ENCODE results near the gene PRSS21. TPM values are rescaled to one million over a fixed set of nuclear protein-coding genes. Genes with fewer than 3 reads are reported as not detected.

Gene PRSS21
- total RNA-seq, 1 experiment from 2014 or later: 1.5 TPM

DNA sequence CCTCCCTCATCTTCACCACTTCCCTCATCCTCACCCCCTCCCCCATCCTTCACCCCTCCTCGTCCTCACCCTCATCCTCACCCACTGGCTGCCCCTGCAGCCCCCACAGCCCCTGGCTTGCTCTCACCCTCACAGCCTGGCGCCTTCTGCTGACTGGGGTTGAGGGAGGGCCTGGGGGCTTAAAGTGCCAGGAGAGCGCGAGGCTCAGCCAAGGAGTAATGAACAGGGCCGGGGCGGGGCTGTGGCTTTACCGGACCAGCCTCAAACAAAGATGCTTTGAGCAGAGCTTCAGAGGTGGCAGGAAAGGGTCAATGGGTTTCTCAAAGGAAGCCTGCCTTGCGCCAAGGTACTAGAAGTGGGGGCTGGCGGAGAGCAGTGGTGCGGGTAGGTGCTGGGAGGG lies 29.6 kb upstream of the PRSS21 start, which contains the start of gene PRSS33 (continued):
- TF ChIP-seq ZNF317 (CRISPR knock-in tag; IDR thresholded peaks at IDR 0.05; ENCODE audit: borderline replicate concordance, low read depth): no peak
- TF ChIP-seq, protein P1, sequence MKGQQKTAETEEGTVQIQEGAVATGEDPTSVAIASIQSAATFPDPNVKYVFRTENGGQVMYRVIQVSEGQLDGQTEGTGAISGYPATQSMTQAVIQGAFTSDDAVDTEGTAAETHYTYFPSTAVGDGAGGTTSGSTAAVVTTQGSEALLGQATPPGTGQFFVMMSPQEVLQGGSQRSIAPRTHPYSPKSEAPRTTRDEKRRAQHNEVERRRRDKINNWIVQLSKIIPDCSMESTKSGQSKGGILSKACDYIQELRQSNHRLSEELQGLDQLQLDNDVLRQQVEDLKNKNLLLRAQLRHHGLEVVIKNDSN (CRISPR knock-in tag; IDR thresholded peaks at IDR 0.05): no peak
- no peak for TF ChIP-seq ZNF121 (CRISPR knock-in tag; IDR thresholded peaks at IDR 0.05)
- no peak for TF ChIP-seq ZNF263 (CRISPR knock-in tag; IDR thresholded peaks at IDR 0.05; ENCODE audit: low read depth)
- TF ChIP-seq, protein P2, sequence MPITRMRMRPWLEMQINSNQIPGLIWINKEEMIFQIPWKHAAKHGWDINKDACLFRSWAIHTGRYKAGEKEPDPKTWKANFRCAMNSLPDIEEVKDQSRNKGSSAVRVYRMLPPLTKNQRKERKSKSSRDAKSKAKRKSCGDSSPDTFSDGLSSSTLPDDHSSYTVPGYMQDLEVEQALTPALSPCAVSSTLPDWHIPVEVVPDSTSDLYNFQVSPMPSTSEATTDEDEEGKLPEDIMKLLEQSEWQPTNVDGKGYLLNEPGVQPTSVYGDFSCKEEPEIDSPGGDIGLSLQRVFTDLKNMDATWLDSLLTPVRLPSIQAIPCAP (CRISPR knock-in tag; IDR thresholded peaks at IDR 0.05): no peak

DNA sequence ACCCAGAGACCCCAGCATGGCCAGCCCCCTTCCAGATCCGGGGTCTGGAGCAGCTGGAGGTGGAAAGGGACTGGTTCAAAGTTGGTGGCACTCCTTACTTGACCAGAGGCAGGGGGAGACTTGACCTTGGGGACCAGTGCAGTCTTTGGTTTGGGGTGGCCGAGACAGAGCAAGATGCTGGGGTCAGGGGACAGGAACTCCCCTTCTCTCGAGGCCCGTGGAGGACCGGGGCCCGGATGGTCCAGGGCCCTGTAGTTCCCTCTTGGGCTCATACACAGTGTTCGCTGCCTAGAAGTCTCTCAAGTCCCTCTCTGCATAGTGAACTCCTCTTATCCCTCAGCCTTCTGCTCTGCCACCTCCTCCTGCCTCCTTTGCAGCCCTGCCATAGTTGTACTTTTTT lies 29.1 kb upstream of the PRSS21 start:
- Mint-ChIP-seq H3K27me3 (ENCODE audit: low read depth) (peaks cover 45% of the 10 kb centered on the region), H3K4me1 (peaks cover 4% of the 10 kb centered on the region), H3K9me3 (no peaks in the 10 kb centered on the region), H3K27ac (no peak overlapping the region), H3K4me3 (no peak overlapping the region), H3K36me3 (no peaks in the 10 kb centered on the region)
- no peak for TF ChIP-seq MYBL2 (CRISPR knock-in tag; IDR thresholded peaks at IDR 0.05)
- ChIA-PET POLR2A (no interaction called here), CTCF (interaction anchor here (1.2 to 1.8 kb wide), 2 partner anchors 10 to 36 kb away, joined by 4 to 7 read pairs; partner anchors contain the start of gene PRSS41)
- ATAC-seq: no peak
- DNase-seq (ENCODE audit: low spot score): no peak

DNA sequence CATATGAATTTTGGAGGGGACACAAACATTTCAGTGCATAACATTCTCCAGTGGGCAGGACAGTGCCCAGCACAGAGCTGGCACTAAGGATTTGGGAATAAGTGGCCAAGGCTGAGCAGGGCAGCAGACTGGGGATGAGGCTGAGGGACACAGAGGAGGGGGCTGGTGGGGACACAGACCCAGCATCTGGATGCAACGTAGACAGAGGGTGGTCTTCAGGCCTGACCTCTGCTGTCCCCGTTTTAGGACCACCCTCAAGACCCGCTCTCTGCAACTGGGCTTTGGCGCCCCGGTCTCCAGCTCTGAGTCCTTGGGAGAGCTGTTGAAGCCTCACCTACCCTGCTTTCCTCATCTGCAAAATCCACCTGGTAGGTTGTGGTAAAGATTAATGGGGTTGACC lies 26.4 kb upstream of the PRSS21 start:
- POLR2A ChIA-PET: interaction anchor here (0.8 kb wide), 1 partner anchor 108 kb away, joined by 3 read pairs; the partner anchor contains the start of gene KCTD5
- Mint-ChIP-seq H3K4me1 (peaks cover 4% of the 10 kb centered on the region), H3K9me3 (no peaks in the 10 kb centered on the region), H3K4me3 (no peak overlapping the region), H3K36me3 (no peaks in the 10 kb centered on the region), H3K27ac (no peak overlapping the region), H3K27me3 (ENCODE audit: low read depth) (peaks cover 24% of the 10 kb centered on the region)
- ATAC-seq (no peak), DNase-seq (ENCODE audit: low spot score) (no peak)
- CTCF ChIA-PET: interaction anchor here (0.9 to 1.5 kb wide), 5 partner anchors 8 to 52 kb away, joined by 3 to 8 read pairs (median 3); partner anchors contain the start of genes PRSS21 and PRSS41
- TF ChIP-seq, protein P3, sequence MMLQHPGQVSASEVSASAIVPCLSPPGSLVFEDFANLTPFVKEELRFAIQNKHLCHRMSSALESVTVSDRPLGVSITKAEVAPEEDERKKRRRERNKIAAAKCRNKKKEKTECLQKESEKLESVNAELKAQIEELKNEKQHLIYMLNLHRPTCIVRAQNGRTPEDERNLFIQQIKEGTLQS (CRISPR knock-in tag; conservative IDR thresholded peaks at IDR 0.05): no peak
- TF ChIP-seq OVOL2 (CRISPR knock-in tag; IDR thresholded peaks at IDR 0.05; ENCODE audit: borderline replicate concordance) (no peak), CREM (CRISPR knock-in tag; IDR thresholded peaks at IDR 0.05) (no peak), NFYB (CRISPR knock-in tag; conservative IDR thresholded peaks at IDR 0.05; ENCODE audit: low read depth) (no peak), NR1H2 (CRISPR knock-in tag; IDR thresholded peaks at IDR 0.05) (no peak), SMAD4 (CRISPR knock-in tag; IDR thresholded peaks at IDR 0.05) (no peak), NFATC4 (CRISPR knock-in tag; IDR thresholded peaks at IDR 0.05) (no peak), ZNF121 (CRISPR knock-in tag; IDR thresholded peaks at IDR 0.05) (no peak), ZNF671 (CRISPR knock-in tag; IDR thresholded peaks at IDR 0.05) (no peak)
- TF ChIP-seq, protein P4, sequence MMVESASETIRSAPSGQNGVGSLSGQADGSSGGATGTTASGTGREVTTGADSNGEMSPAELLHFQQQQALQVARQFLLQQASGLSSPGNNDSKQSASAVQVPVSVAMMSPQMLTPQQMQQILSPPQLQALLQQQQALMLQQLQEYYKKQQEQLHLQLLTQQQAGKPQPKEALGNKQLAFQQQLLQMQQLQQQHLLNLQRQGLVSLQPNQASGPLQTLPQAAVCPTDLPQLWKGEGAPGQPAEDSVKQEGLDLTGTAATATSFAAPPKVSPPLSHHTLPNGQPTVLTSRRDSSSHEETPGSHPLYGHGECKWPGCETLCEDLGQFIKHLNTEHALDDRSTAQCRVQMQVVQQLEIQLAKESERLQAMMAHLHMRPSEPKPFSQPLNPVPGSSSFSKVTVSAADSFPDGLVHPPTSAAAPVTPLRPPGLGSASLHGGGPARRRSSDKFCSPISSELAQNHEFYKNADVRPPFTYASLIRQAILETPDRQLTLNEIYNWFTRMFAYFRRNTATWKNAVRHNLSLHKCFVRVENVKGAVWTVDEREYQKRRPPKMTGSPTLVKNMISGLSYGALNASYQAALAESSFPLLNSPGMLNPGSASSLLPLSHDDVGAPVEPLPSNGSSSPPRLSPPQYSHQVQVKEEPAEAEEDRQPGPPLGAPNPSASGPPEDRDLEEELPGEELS (CRISPR knock-in tag; IDR thresholded peaks at IDR 0.05): no peak
- TF ChIP-seq, protein P5, sequence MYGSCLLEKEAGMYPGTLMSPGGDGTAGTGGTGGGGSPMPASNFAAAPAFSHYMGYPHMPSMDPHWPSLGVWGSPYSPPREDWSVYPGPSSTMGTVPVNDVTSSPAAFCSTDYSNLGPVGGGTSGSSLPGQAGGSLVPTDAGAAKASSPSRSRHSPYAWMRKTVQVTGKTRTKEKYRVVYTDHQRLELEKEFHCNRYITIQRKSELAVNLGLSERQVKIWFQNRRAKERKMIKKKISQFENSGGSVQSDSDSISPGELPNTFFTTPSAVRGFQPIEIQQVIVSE (CRISPR knock-in tag; IDR thresholded peaks at IDR 0.05; ENCODE audit: borderline replicate concordance): no peak

DNA sequence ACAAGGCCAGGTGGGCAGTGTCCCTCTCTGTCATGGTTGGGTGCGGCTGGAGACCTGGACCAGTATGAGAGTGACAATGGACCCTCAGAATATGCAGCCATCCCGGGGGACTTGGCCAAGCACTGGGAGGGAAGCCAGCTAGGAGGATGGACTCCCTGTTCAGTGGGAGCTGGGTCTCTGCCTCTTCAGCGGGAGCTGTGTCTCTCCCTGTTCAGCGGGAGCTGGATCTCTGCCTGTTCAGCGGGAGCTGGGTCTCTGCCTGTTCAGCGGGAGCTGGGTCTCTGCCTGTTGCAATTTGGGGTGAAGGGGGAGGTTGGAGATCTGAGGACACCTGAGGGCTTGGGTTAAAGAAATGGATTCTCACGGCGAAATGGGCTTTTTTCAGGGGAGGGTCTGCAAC lies 25.9 kb upstream of the PRSS21 start:
- Mint-ChIP-seq H3K27ac (no peak overlapping the region), H3K27me3 (ENCODE audit: low read depth) (peaks cover 21% of the 10 kb centered on the region), H3K4me1 (peaks cover under 1% of the 10 kb centered on the region), H3K4me3 (no peak overlapping the region), H3K9me3 (no peaks in the 10 kb centered on the region), H3K36me3 (no peaks in the 10 kb centered on the region)
- DNase-seq (ENCODE audit: low spot score) (no peak), ATAC-seq (no peak)
- POLR2A ChIA-PET: interaction anchor here (0.8 kb wide), 1 partner anchor 109 kb away, joined by 3 read pairs; the partner anchor contains the start of gene KCTD5
- CTCF ChIA-PET: interaction anchor here (0.7 to 1.2 kb wide), 2 partner anchors 26 to 48 kb away, joined by 4 to 5 read pairs; partner anchors contain the start of gene PRSS21
- TF ChIP-seq FOXP1 (CRISPR knock-in tag; IDR thresholded peaks at IDR 0.05; ENCODE audit: borderline replicate concordance): no peak
- TF ChIP-seq GABPB1 (CRISPR knock-in tag; IDR thresholded peaks at IDR 0.05): no peak
- no peak for TF ChIP-seq ZNF121 (CRISPR knock-in tag; IDR thresholded peaks at IDR 0.05)
- no peak for TF ChIP-seq OVOL2 (CRISPR knock-in tag; IDR thresholded peaks at IDR 0.05; ENCODE audit: borderline replicate concordance)
- TF ChIP-seq NR3C1 (CRISPR knock-in tag; conservative IDR thresholded peaks at IDR 0.05; ENCODE audit: low read depth): no peak
- TF ChIP-seq, protein P6, sequence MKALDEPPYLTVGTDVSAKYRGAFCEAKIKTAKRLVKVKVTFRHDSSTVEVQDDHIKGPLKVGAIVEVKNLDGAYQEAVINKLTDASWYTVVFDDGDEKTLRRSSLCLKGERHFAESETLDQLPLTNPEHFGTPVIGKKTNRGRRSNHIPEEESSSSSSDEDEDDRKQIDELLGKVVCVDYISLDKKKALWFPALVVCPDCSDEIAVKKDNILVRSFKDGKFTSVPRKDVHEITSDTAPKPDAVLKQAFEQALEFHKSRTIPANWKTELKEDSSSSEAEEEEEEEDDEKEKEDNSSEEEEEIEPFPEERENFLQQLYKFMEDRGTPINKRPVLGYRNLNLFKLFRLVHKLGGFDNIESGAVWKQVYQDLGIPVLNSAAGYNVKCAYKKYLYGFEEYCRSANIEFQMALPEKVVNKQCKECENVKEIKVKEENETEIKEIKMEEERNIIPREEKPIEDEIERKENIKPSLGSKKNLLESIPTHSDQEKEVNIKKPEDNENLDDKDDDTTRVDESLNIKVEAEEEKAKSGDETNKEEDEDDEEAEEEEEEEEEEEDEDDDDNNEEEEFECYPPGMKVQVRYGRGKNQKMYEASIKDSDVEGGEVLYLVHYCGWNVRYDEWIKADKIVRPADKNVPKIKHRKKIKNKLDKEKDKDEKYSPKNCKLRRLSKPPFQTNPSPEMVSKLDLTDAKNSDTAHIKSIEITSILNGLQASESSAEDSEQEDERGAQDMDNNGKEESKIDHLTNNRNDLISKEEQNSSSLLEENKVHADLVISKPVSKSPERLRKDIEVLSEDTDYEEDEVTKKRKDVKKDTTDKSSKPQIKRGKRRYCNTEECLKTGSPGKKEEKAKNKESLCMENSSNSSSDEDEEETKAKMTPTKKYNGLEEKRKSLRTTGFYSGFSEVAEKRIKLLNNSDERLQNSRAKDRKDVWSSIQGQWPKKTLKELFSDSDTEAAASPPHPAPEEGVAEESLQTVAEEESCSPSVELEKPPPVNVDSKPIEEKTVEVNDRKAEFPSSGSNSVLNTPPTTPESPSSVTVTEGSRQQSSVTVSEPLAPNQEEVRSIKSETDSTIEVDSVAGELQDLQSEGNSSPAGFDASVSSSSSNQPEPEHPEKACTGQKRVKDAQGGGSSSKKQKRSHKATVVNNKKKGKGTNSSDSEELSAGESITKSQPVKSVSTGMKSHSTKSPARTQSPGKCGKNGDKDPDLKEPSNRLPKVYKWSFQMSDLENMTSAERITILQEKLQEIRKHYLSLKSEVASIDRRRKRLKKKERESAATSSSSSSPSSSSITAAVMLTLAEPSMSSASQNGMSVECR (CRISPR knock-in tag; IDR thresholded peaks at IDR 0.05; ENCODE audit: borderline replicate concordance): no peak
- no peak for TF ChIP-seq SP1 (CRISPR knock-in tag; conservative IDR thresholded peaks at IDR 0.05)
- no peak for TF ChIP-seq MXD4 (CRISPR knock-in tag; IDR thresholded peaks at IDR 0.05; ENCODE audit: borderline replicate concordance)

All from WTC11 (cell line).